H9 (cell line): ENCODE measurements around the gene PPARA. TPM values are rescaled to one million over a fixed set of nuclear protein-coding genes. Genes with fewer than 3 reads are reported as not detected.

Experiments
- DNase-seq: peaks from one replicate; pipeline ENCODE4 v3.0.0-alpha.2; 2017
- H2AFZ ChIP-seq: one replicate; pipeline ENCODE4 v1.6.1; 2013; ENCODE audit warnings: mild to moderate bottlenecking, low read length, control low read depth, moderate library complexity
- H2AK5ac ChIP-seq: 2 replicates; pipeline ENCODE4 v1.6.1; 2013; ENCODE audit warnings: low read length, control low read depth, mixed read lengths; ENCODE audit not compliant: insufficient read length
- H2BK120ac ChIP-seq: one replicate; pipeline ENCODE4 v1.6.1; 2013; ENCODE audit warnings: low read depth, mild to moderate bottlenecking, low read length, control low read depth, inconsistent platforms; ENCODE audit not compliant: poor library complexity, severe bottlenecking
- H2BK12ac ChIP-seq: 2 replicates; pipeline ENCODE4 v1.6.1; 2013; ENCODE audit warnings: low read length, control low read depth, mixed read lengths, low read depth; ENCODE audit not compliant: insufficient read length
- H2BK15ac ChIP-seq: 2 replicates; pipeline ENCODE4 v1.6.1; 2013; ENCODE audit warnings: low read depth, low read length, control low read depth
- H2BK20ac ChIP-seq: one replicate; pipeline ENCODE4 v1.6.1; 2013; ENCODE audit warnings: low read depth, mild to moderate bottlenecking, low read length, control low read depth, inconsistent platforms; ENCODE audit not compliant: poor library complexity, severe bottlenecking
- H2BK5ac ChIP-seq: 2 replicates; pipeline ENCODE4 v1.6.1; 2013; ENCODE audit warnings: low read length, control low read depth, mixed read lengths; ENCODE audit not compliant: insufficient read length
- H3K14ac ChIP-seq: 2 replicates; pipeline ENCODE4 v1.6.1; 2013; ENCODE audit warnings: low read length, control low read depth; ENCODE audit not compliant: insufficient read depth
- H3K18ac ChIP-seq: 2 replicates; pipeline ENCODE4 v1.6.1; 2013; ENCODE audit warnings: low read depth, mild to moderate bottlenecking, mixed read lengths, low read length, control low read depth; ENCODE audit not compliant: insufficient read length
- H3K23ac ChIP-seq: 2 replicates; pipeline ENCODE4 v1.6.1; 2013; ENCODE audit warnings: low read length, control low read depth, mixed read lengths, low read depth; ENCODE audit not compliant: insufficient read length
- H3K23me2 ChIP-seq: 2 replicates; pipeline ENCODE4 v1.6.1; 2013; ENCODE audit warnings: low read depth, mild to moderate bottlenecking, mixed read lengths, low read length, control low read depth; ENCODE audit not compliant: insufficient read length, poor library complexity, severe bottlenecking
- H3K27ac ChIP-seq: 2 replicates; pipeline ENCODE4 v1.5.1; 2013; ENCODE audit warnings: low read length, control low read depth, mixed read lengths, low read depth; ENCODE audit not compliant: insufficient read length
- H3K27me3 ChIP-seq: 2 replicates; pipeline ENCODE4 v1.6.1; 2013; ENCODE audit warnings: low read length, control low read depth, inconsistent platforms; ENCODE audit not compliant: insufficient read depth
- H3K4ac ChIP-seq: 2 replicates; pipeline ENCODE4 v1.6.1; 2013; ENCODE audit warnings: low read depth, mild to moderate bottlenecking, control low read depth, inconsistent platforms, low read length, moderate library complexity
- H3K4me1 ChIP-seq: 2 replicates; pipeline ENCODE4 v1.6.1; 2013; ENCODE audit warnings: low read length, control low read depth, inconsistent platforms; ENCODE audit not compliant: insufficient read depth
- H3K4me2 ChIP-seq: 2 replicates; pipeline ENCODE4 v1.6.1; 2013; ENCODE audit warnings: low read length, control low read depth, mixed read lengths; ENCODE audit not compliant: insufficient read length, insufficient read depth
- H3K56ac ChIP-seq: 2 replicates; pipeline ENCODE4 v1.6.1; 2013; ENCODE audit warnings: low read depth, mild to moderate bottlenecking, mixed read lengths, low read length, control low read depth; ENCODE audit not compliant: insufficient read length
- H3K79me1 ChIP-seq: 2 replicates; pipeline ENCODE4 v1.6.1; 2013; ENCODE audit warnings: low read depth, mild to moderate bottlenecking, moderate library complexity, low read length, control low read depth, inconsistent platforms; ENCODE audit not compliant: insufficient read depth, poor library complexity, severe bottlenecking
- H3K79me2 ChIP-seq: 2 replicates; pipeline ENCODE4 v1.6.1; 2013; ENCODE audit warnings: low read length, control low read depth, inconsistent platforms; ENCODE audit not compliant: insufficient read depth
- H3K9ac ChIP-seq: 2 replicates; pipeline ENCODE4 v1.6.1; 2013; ENCODE audit warnings: low read length, control low read depth, mixed read lengths; ENCODE audit not compliant: insufficient read length; ENCODE audit errors: extremely low read depth
- H3K9me3 ChIP-seq: one replicate; pipeline ENCODE4 v1.6.1; 2013; ENCODE audit warnings: low read depth, low read length, inconsistent platforms; ENCODE audit not compliant: control insufficient read depth
- H3T11ph ChIP-seq: one replicate; pipeline ENCODE4 v1.6.1; 2013; ENCODE audit warnings: mild to moderate bottlenecking, low read length, control low read depth, inconsistent platforms
- H4K20me1 ChIP-seq: one replicate; pipeline ENCODE4 v1.6.1; 2013; ENCODE audit not compliant: control insufficient read depth, insufficient read length, insufficient read depth
- H4K5ac ChIP-seq: 2 replicates; pipeline ENCODE4 v1.6.1; 2013; ENCODE audit warnings: low read depth, mild to moderate bottlenecking, mixed read lengths, low read length, control low read depth; ENCODE audit not compliant: insufficient read length
- H4K8ac ChIP-seq: replicated peaks from 2 replicates; pipeline ENCODE4 v1.6.1; 2013; ENCODE audit warnings: low read length, control low read depth, mixed read lengths, low read depth; ENCODE audit not compliant: insufficient read length
- H4K91ac ChIP-seq: 2 replicates; pipeline ENCODE4 v1.6.1; 2013; ENCODE audit warnings: low read depth, mild to moderate bottlenecking, moderate library complexity, mixed read lengths, low read length, control low read depth; ENCODE audit not compliant: insufficient read length
- H3K27ac Mint-ChIP-seq, 3 experiments: 2 replicates in 2 of 3; 3 replicates in 1 of 3; pipeline ENCODE4 v1.8.0; 2020 to 2021; ENCODE audit warnings: mixed read lengths in 3 of 3, mild to moderate bottlenecking in 1 of 3, moderate library complexity in 1 of 3
- H3K27me3 Mint-ChIP-seq: 2 replicates; pipeline ENCODE4 v1.8.0; 2021; ENCODE audit warnings: low read depth, mild to moderate bottlenecking, moderate library complexity, mixed read lengths
- H3K36me3 Mint-ChIP-seq, 3 experiments: 2 replicates in 2 of 3; 3 replicates in 1 of 3; pipeline ENCODE4 v1.8.0; 2020 to 2021; ENCODE audit warnings: low read depth in 3 of 3, mixed read lengths in 3 of 3; ENCODE audit not compliant: insufficient read depth in 1 of 3
- H3K4me1 Mint-ChIP-seq, 2 experiments: 2 replicates each; pipeline ENCODE4 v1.8.0; 2020; ENCODE audit warnings: mixed read lengths in 2 of 2
- H3K4me3 Mint-ChIP-seq, 2 experiments: 2 replicates in 1 of 2; 3 replicates in 1 of 2; pipeline ENCODE4 v1.8.0; 2020 to 2021; ENCODE audit warnings: mild to moderate bottlenecking in 2 of 2, mixed read lengths in 2 of 2, moderate library complexity in 1 of 2
- H3K9me3 Mint-ChIP-seq, 2 experiments: 2 replicates in 1 of 2; 3 replicates in 1 of 2; pipeline ENCODE4 v1.8.0; 2020; ENCODE audit warnings: mild to moderate bottlenecking in 2 of 2, mixed read lengths in 2 of 2, moderate library complexity in 1 of 2
- WGBS: extraction: QIAGEN DNeasy Blood & Tissue Kit; methylation state at CpG from one replicate; pipeline ENCODE4 v1.1.7; 2013; ENCODE audit warnings: missing lambda C conversion rate, low lambda C conversion rate, mixed read lengths; ENCODE audit not compliant: insufficient read length; ENCODE audit errors: extremely low coverage; 5-methylcytosine and 5-hydroxymethylcytosine counted together
- total RNA-seq: library from RNA; stranded (reverse); gene quantifications from 2 replicates; pipeline ENCODE4 v1.2.1, GENCODE V29; 2021
- TF ChIP-seq, protein P1 (sequence below): fragments of 200-600 bp; sonication (generic); conservative IDR thresholded peaks from 3 replicates; pipeline ENCODE4 v1.8.0; 2021; ENCODE audit warnings: antibody characterized with exemption, mild to moderate bottlenecking

Gene PPARA
- total RNA-seq, 1 experiment from 2014 or later = 7.3 TPM

DNA sequence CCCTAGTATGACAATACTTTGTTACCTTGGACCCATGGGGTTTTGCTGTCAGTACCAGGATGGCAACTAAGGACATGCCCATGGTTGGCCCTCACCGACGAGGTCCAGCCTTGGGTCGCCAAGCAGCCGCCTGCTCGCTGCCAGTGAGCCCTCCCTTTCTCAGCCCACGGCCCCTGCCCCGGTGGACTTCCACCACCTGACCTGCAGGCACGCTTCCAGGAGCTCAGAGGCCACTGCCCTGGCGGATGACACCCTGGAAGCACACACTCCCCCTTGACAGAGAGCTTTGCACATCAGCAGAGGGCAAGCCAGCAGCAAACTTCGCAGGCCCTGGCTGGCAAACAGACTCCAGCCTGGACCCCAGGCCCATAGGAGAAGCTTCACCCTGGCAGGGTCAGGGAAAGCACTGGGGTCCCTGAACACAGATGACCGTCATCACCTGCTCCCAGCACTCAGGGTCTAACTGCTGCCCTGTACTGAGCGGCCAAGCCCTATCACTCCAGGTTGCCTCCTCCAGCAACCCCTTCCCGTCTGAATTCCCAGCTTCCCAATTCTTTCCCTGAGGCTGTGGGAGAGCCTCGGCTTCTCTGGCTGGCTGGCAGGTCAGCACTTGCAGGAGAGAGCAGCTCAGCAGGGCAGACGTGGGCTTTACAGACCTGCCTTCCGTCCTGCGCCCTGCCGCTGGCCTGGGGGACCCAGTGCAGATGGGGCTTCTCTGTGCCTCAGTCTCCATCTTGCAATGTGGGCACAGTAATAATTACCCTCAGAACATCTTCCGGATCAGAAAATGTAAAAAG is 2.7 kb upstream of the PPARA start:
- peak; percentile 24 for DNase-seq
- H3K4me2 ChIP-seq = no peak overlapping the region

More for the DNA sequence above, 2.7 kb upstream of the PPARA start:
- Histone ChIP-seq H3K14ac (no peak overlapping the region), H3K9me3 (no peaks in the 10 kb centered on the region), H3K23me2 (peaks cover 10% of the 10 kb centered on the region), H2AFZ (no peak overlapping the region), H3T11ph (no peak overlapping the region), H3K9ac (no peak overlapping the region), H3K23ac (no peak overlapping the region), H3K79me2 (no peaks in the 10 kb centered on the region), H4K5ac (no peak overlapping the region), H2BK20ac (no peak overlapping the region), H4K8ac (no peak overlapping the region), H3K27ac (no peak overlapping the region), H2AK5ac (no peak overlapping the region), H2BK5ac (no peak overlapping the region), H3K4me1 (no peaks in the 10 kb centered on the region), H3K4ac (no peak overlapping the region), H4K20me1 (no peaks in the 10 kb centered on the region), H2BK12ac (no peak overlapping the region), H3K18ac (no peak overlapping the region), H3K27me3 (peaks cover 16% of the 10 kb centered on the region; the same call in 1 of the 2 replicates), H4K91ac (no peak overlapping the region), H2BK120ac (no peak overlapping the region), H3K79me1 (no peaks in the 10 kb centered on the region), H3K56ac (no peak overlapping the region), H2BK15ac (no peak overlapping the region)
- Mint-ChIP-seq H3K36me3 (peaks cover 2 to 7% (median 4%) of the 10 kb centered on the region in 3 experiments; a peak in 5 of 7 replicates), H3K27me3 (peaks cover 71% of the 10 kb centered on the region), H3K27ac (no peak overlapping the region), H3K4me1 (peaks cover 7 to 8% of the 10 kb centered on the region in 2 experiments), H3K9me3 (no peaks in the 10 kb centered on the region), H3K4me3 (no peak overlapping the region)
- TF ChIP-seq, protein P1, sequence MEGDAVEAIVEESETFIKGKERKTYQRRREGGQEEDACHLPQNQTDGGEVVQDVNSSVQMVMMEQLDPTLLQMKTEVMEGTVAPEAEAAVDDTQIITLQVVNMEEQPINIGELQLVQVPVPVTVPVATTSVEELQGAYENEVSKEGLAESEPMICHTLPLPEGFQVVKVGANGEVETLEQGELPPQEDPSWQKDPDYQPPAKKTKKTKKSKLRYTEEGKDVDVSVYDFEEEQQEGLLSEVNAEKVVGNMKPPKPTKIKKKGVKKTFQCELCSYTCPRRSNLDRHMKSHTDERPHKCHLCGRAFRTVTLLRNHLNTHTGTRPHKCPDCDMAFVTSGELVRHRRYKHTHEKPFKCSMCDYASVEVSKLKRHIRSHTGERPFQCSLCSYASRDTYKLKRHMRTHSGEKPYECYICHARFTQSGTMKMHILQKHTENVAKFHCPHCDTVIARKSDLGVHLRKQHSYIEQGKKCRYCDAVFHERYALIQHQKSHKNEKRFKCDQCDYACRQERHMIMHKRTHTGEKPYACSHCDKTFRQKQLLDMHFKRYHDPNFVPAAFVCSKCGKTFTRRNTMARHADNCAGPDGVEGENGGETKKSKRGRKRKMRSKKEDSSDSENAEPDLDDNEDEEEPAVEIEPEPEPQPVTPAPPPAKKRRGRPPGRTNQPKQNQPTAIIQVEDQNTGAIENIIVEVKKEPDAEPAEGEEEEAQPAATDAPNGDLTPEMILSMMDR = no peak
- no CpG with 5 or more reads among the region's 19 CpGs for WGBS
